ENCODE results near the gene GBF1.
"Not testable (repeated sequence)": the region's sequence is repeated elsewhere in the genome, so short reads cannot be mapped to it uniquely, and the experiment has no call there.

GBF1 gene
- 115 to 187 (median 178) reads per million in 4 experiments for total RNA-seq

GRCh38 chr10:102245082-102245931, at the start of gene GBF1:
TSS of gene GBF1 (plus strand) at chr10:102245532. CDS start at chr10:102258939, 13,407 bp downstream.
- DNase-seq: peak; percentile 80

GRCh38 chr10:102196893-102197292, 48.4 kb upstream of the GBF1 start:
- no peak for DNase-seq

- DNase-seq: no peak
Observed at GRCh38 chr10:102198027-102198426, 47.3 kb upstream of the GBF1 start.

- DNase-seq: no peak
Observed at GRCh38 chr10:102200751-102201640, 44.3 kb upstream of the GBF1 start.

- DNase-seq: no peak
Observed at GRCh38 chr10:102202386-102202785, 42.9 kb upstream of the GBF1 start.

- no peak for DNase-seq
Observed at GRCh38 chr10:102208311-102209035, 36.9 kb upstream of the GBF1 start.

GRCh38 chr10:102211615-102212299, 33.6 kb upstream of the GBF1 start:
- no peak for DNase-seq

GRCh38 chr10:102213599-102213998, 31.7 kb upstream of the GBF1 start:
- DNase-seq: not testable (repeated sequence)

GRCh38 chr10:102219370-102219769, 26.0 kb upstream of the GBF1 start:
- DNase-seq: no peak

GRCh38 chr10:102220612-102221011, 24.7 kb upstream of the GBF1 start:
- no peak for DNase-seq

GRCh38 chr10:102222797-102223196, 22.5 kb upstream of the GBF1 start:
- DNase-seq: no peak

GRCh38 chr10:102225646-102226541, 19.4 kb upstream of the GBF1 start, which contains the start of gene ELOVL3:
TSS of gene ELOVL3 (plus strand) at chr10:102226299. CDS start at chr10:102226549, 250 bp downstream.
- peak; percentile 73 for DNase-seq

- DNase-seq: no peak
Observed at GRCh38 chr10:102226542-102226870, 18.8 kb upstream of the GBF1 start.

GRCh38 chr10:102227050-102227449, 18.3 kb upstream of the GBF1 start:
- DNase-seq: no peak

- DNase-seq: peak; percentile 76
Observed at GRCh38 chr10:102229810-102230263, 15.5 kb upstream of the GBF1 start.

GRCh38 chr10:102230264-102230860, 15.0 kb upstream of the GBF1 start:
- no peak for DNase-seq

- no peak for DNase-seq
Observed at GRCh38 chr10:102230861-102231356, 14.4 kb upstream of the GBF1 start.

- DNase-seq: peak; percentile 57
Observed at GRCh38 chr10:102231357-102232318, 13.7 kb upstream of the GBF1 start.

- no peak for DNase-seq
Observed at GRCh38 chr10:102233997-102234396, 11.3 kb upstream of the GBF1 start.

All from effector CD8-positive, alpha-beta T cell (primary cell).